ENCODE measurements around the gene SPRR4. TPM values are rescaled to one million over a fixed set of nuclear protein-coding genes. Genes with fewer than 3 reads are reported as not detected.

SPRR4 gene
- polyA plus RNA-seq, 1 of the 3 experiments (the other 2 are of a cell fraction): not detected

GRCh38 chr1:152959273-152959672 lies 11.2 kb upstream of the SPRR4 start:
- Histone ChIP-seq H3F3A (replicated peaks; ENCODE audit: insufficient read depth) (no peaks in the 10 kb centered on the region), H2AFZ (ENCODE audit: low read depth) (no peak overlapping the region), H3K9ac (no peak overlapping the region), H3K4me1 (ENCODE audit: control insufficient read depth in 1 of 2, insufficient read depth in 2 of 2, low read depth in 1 of 2, low read length in 1 of 2) (no peaks in the 10 kb centered on the region), H3K27me3 (ENCODE audit: insufficient read depth) (peaks cover 10% of the 10 kb centered on the region; the same call in 1 of the 2 replicates), H4K20me1 (ENCODE audit: insufficient read depth) (no peaks in the 10 kb centered on the region), H3K9me3 (no peaks in the 10 kb centered on the region), H3K4me2 (no peak overlapping the region), H3K4me3 (ENCODE audit: low read depth in 2 of 2, low read length in 1 of 2) (no peak overlapping the region), H3K36me3 (replicated peaks in 1 of 2; ENCODE audit: control insufficient read depth in 1 of 2, insufficient read depth in 2 of 2, low read length in 1 of 2) (no peaks in the 10 kb centered on the region), H3K27ac (ENCODE audit: low read depth in 2 of 2, low read length in 1 of 2) (no peak overlapping the region), H3K79me2 (ENCODE audit: insufficient read depth) (no peaks in the 10 kb centered on the region), H3K9me2 (no peaks in the 10 kb centered on the region)
- TF ChIP-seq, protein P1, sequence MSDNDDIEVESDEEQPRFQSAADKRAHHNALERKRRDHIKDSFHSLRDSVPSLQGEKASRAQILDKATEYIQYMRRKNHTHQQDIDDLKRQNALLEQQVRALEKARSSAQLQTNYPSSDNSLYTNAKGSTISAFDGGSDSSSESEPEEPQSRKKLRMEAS (IDR thresholded peaks at IDR 0.05; ENCODE audit: low read depth): no peak
- TF ChIP-seq RCOR1 (IDR thresholded peaks at IDR 0.05; ENCODE audit: low read length): no peak
- no peak for TF ChIP-seq JUND (IDR thresholded peaks at IDR 0.05)
- TF ChIP-seq USF1 (IDR thresholded peaks at IDR 0.05; ENCODE audit: borderline replicate concordance, low read depth): no peak
- TF ChIP-seq SMC3 (IDR thresholded peaks at IDR 0.05; ENCODE audit: low read depth, low read length): no peak
- TF ChIP-seq YY1 (IDR thresholded peaks at IDR 0.05; ENCODE audit: low read depth): no peak
- no peak for TF ChIP-seq SIN3A (IDR thresholded peaks at IDR 0.05; ENCODE audit: borderline replicate concordance, low read depth, low read length)
- no peak for TF ChIP-seq FOSL2 (IDR thresholded peaks at IDR 0.05; ENCODE audit: borderline replicate concordance, low read depth)
- TF ChIP-seq CTCF (IDR thresholded peaks at IDR 0.05): no peak
- no peak for TF ChIP-seq MXI1 (IDR thresholded peaks at IDR 0.05; ENCODE audit: low read depth, low read length)
- no peak for TF ChIP-seq GATA2 (CRISPR knock-in tag; IDR thresholded peaks at IDR 0.05)
- TF ChIP-seq EP300 (IDR thresholded peaks at IDR 0.05; ENCODE audit: borderline replicate concordance in 1 of 2, low read depth in 1 of 2, low read length in 1 of 2): no peak
- TF ChIP-seq MEF2A (IDR thresholded peaks at IDR 0.05; ENCODE audit: borderline replicate concordance, low read depth): no peak
- no peak for TF ChIP-seq TCF12 (IDR thresholded peaks at IDR 0.05)
- no peak for TF ChIP-seq RFX5 (IDR thresholded peaks at IDR 0.05; ENCODE audit: low read length)
- TF ChIP-seq TEAD4 (IDR thresholded peaks at IDR 0.05; ENCODE audit: borderline replicate concordance, insufficient read depth): no peak
- no peak for TF ChIP-seq RAD21 (IDR thresholded peaks at IDR 0.05; ENCODE audit: low read length)
- TF ChIP-seq REST (IDR thresholded peaks at IDR 0.05; ENCODE audit: low read depth, low read length): no peak
- TF ChIP-seq FOXM1 (IDR thresholded peaks at IDR 0.05; ENCODE audit: low read depth): no peak
- no peak for TF ChIP-seq NRF1 (IDR thresholded peaks at IDR 0.05; ENCODE audit: low read depth, low read length)
- POLR2A ChIA-PET: no interaction called here
- WGBS (ENCODE audit: low lambda C conversion rate): 9% methylated on average over 3 of the region's 3 CpGs
- CTCF ChIA-PET: no interaction called here
- DNase-seq: no peak

All from SK-N-SH (cell line).